Endothelial cell of umbilical vein (primary cell): ENCODE results near the gene GUCY1B1.

Source experiments
- CTCF ChIP-seq, 2 donors: IDR thresholded peaks; 1 replicate in 1 of 2; 2 replicates in 1 of 2; pipeline ENCODE4 v1.5.1; 2011; ENCODE audit warnings: low read length in 2 of 2, mild to moderate bottlenecking in 2 of 2, moderate library complexity in 2 of 2, control low read depth in 1 of 2, inconsistent platforms in 1 of 2, low read depth in 1 of 2; ENCODE audit not compliant: insufficient read depth in 1 of 2; ENCODE audit errors: extremely low read depth in 1 of 2
- POLR2A ChIP-seq: IDR thresholded peaks from 2 replicates; pipeline ENCODE4 v1.6.1; 2012; ENCODE audit warnings: low read depth, mild to moderate bottlenecking, control low read depth, low read length
- POLR2AphosphoS5 ChIP-seq: IDR thresholded peaks from 2 replicates; pipeline ENCODE4 v1.6.1; 2012; ENCODE audit warnings: low read depth, mild to moderate bottlenecking, control low read depth, low read length, moderate library complexity; ENCODE audit not compliant: insufficient read depth

- TF ChIP-seq CTCF (IDR thresholded peaks at IDR 0.05; ENCODE audit: extremely low read depth in 1 of 2, insufficient read depth in 1 of 2, low read depth in 1 of 2, low read length in 2 of 2) (no peak), POLR2A (no peak), POLR2AphosphoS5 (no peak)
Observed at GRCh38 chr4:155769090-155769489, 10.3 kb downstream of the GUCY1B1 start.
